ENCODE measurements around the gene PLXDC2.
"Not testable (repeated sequence)": the region's sequence is repeated elsewhere in the genome, so short reads cannot be mapped to it uniquely, and the experiment has no call there.

The PLXDC2 gene

DNA sequence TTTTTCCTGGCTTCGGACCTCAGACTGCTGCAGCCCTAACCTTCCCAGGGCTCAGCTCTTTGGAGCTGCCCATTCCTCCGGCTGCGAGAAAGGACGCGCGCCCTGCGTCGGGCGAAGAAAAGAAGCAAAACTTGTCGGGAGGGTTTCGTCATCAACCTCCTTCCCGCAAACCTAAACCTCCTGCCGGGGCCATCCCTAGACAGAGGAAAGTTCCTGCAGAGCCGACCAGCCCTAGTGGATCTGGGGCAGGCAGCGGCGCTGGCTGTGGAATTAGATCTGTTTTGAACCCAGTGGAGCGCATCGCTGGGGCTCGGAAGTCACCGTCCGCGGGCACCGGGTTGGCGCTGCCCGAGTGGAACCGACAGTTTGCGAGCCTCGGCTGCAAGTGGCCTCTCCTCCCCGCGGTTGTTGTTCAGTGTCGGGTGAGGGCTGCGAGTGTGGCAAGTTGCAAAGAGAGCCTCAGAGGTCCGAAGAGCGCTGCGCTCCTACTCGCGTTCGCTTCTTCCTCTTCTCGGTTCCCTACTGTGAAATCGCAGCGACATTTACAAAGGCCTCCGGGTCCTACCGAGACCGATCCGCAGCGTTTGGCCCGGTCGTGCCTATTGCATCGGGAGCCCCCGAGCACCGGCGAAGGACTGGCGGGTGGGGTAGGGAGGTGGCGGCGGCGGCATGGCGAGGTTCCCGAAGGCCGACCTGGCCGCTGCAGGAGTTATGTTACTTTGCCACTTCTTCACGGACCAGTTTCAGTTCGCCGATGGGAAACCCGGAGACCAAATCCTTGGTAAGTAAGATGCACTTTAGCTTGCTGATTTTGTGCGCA, at the start of gene PLXDC2:
Gene PLXDC2, plus strand, starts transcription at position 22 of the 820 bp plus-strand sequence.
- DNase-seq: peak; percentile 27 to 66

- peak in 1 of 2 experiments; percentile 3 for DNase-seq
Observed at GRCh38 chr10:19767876-19768275, 48.4 kb upstream of the PLXDC2 start.

- DNase-seq: not testable (repeated sequence)
Observed at GRCh38 chr10:19769826-19770225, 46.4 kb upstream of the PLXDC2 start.

DNA sequence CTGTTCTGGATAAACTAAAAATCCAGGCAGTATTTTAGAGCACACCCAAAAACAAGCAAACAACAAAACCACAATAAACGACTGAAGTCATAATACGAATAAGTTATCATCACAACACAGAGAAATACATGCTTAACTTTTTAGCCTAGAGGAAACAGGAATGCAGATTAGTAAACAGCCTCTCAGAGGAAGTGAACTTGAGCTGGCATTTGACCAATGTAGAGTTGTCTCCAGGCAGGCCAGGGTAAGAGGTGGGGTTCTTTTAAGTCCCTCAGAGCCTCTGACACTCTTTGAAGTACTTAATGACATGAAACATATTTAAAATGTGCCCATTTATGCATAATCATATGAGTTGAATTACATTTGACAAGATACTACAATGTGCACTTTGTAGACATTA, 43.3 kb upstream of the PLXDC2 start:
- no peak for DNase-seq

DNA sequence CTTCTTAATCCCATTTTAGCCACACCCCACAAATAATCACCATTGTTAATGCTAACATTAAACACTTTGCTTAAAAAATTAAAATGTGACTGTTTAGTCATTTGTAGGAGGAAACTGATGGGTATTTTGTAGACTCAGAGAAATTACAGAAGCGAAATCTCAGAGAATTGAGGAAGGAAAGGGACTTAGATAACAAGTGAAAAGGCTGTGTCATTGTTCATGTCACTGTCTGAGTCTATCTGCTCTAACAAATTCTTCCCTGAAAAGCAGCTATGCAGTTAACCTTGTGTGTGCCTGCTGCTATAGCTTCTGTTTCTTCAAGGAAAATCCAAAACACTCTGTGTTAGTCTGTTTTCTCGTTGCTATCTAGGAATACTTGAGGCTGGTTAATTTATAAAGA, 40.9 kb upstream of the PLXDC2 start:
- no peak for DNase-seq

GRCh38 chr10:19777806-19778205, 38.4 kb upstream of the PLXDC2 start:
- no peak for DNase-seq

- no peak for DNase-seq
Observed at GRCh38 chr10:19778996-19779395, 37.2 kb upstream of the PLXDC2 start.

- DNase-seq: no peak
Observed at GRCh38 chr10:19782430-19783089, 33.7 kb upstream of the PLXDC2 start.

GRCh38 chr10:19783721-19784120, 32.5 kb upstream of the PLXDC2 start:
- DNase-seq: no peak

GRCh38 chr10:19785366-19785765, 30.9 kb upstream of the PLXDC2 start:
- no peak for DNase-seq

DNA sequence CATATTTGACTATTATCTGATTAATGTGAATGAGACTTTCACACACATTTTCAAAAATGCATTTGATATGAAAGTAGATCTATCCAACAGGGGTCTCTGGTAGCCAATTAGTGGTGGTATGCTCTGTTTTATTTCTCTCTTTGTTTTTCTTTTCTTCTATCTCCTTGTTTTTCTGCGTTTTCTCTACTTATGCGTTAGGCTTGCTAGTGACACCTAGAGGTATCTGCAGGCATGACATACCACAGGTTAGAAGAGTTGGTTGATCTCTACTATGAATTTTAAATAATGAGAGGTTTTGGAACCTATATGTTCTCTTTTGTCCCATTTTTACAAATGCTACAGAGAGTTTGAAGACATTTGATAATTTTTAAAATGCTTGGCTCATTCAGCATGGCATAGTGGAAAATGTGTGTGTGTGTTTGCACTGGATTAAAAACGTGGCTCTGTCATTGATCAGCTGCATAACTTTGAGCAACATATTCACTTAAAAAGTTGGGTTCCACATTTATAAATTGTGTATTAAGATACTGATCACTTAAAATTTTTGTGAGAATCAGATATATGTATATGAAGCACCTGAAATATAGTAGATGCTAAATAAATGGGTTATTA, 28.1 kb upstream of the PLXDC2 start:
- peak in 1 of 2 experiments; percentile 56 for DNase-seq

DNA sequence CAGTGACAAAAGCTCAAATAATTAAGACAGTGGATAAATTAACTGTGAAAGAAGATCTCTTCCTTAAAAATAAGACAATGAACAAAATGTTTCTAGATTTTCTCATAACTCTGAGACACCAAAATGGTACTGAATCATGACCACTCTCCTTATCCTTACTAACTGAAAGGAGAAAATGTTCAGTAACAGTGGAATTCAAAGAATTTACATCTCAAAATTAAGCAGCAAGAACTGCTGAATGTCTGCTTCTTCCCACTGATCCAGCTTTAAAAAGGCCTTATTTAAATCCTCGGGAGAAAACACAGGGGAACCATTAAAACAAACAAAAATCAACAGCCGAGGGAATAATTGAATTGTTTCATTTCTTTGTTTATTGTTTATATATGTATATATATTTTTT, 27.3 kb upstream of the PLXDC2 start:
- no peak for DNase-seq

DNA sequence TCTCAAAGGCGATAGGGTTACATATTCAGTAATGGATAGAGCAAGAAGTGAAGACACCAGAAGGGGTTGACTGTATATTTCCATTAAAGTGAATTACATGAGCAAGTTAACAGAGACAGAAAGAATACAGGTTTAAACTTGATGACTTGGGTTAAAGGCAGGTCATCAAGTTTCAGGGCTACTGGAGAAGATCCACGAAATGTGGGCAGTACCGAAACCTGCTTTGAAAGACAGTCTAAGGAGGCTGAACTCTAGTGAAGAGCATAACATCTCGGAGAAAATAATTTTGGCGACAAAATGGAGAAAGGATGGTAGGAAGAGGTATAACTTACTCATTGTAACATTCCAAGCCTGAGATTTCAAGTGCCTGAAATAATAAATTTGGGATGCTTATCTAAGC, 26.6 kb upstream of the PLXDC2 start:
- no peak for DNase-seq

DNA sequence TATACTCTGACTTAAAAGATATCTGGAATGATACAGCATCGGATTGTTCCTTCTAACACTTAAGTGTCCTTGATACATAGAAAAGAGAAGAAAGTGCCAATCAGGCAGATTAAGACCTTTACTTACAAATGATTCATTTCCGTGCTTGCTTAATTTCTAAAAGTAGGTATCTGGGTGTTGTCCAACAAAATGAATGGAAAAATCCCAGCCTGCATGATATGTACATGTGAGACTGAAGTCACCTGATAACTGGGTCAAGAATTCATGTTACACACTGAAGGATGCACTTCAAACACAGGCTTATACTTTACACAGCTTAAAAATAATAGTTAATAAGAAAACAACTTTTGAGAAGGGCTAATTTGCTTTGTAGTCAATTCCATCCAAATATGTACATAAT, 25.2 kb upstream of the PLXDC2 start:
- no peak for DNase-seq

- DNase-seq: no peak
Observed at GRCh38 chr10:19795684-19796083, 20.5 kb upstream of the PLXDC2 start.

- no peak for DNase-seq
Observed at GRCh38 chr10:19800161-19800560, 16.1 kb upstream of the PLXDC2 start.

DNA sequence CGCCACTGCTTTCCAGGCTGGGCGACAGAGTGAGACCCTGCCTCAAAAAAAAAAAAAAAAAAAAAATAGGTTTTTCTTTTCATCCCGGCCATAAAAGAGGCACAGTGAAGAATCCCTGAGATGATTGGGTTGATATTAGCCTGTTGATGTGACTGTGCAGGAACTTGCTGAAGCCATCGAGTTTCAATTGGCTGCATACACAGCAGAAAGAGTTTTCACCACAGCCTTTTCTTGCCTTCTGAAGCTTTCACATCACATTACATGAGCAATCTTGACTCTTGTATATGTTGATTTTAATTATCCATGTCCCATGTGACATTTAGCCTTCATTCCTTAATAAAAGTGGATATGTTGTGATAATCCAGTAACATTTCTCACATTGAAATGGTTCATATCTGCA, 14.9 kb upstream of the PLXDC2 start:
- DNase-seq: no peak

GRCh38 chr10:19803676-19804075, 12.6 kb upstream of the PLXDC2 start:
- no peak for DNase-seq

DNA sequence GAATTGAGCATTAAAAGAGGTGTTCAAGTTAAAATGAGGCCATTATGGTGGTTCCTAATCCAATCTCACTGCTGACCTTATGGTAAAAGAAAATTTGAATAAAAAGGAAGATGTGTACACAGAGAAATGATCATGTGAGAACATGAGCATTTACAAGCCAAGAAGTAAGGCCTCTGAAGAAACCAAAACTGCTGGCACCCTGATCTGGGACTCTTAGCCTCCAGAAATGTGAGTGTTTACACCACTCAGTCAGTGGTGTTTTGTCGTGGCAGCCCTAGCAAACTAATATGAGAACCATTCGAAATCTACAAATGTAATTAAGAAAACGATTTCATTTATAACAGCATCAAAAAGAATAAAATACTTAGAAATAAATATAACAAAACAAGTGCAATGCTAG, 6.8 kb upstream of the PLXDC2 start:
- no peak for DNase-seq

- DNase-seq: peak; percentile 44 to 64
Observed at GRCh38 chr10:19811540-19811939, 4.7 kb upstream of the PLXDC2 start.

DNA sequence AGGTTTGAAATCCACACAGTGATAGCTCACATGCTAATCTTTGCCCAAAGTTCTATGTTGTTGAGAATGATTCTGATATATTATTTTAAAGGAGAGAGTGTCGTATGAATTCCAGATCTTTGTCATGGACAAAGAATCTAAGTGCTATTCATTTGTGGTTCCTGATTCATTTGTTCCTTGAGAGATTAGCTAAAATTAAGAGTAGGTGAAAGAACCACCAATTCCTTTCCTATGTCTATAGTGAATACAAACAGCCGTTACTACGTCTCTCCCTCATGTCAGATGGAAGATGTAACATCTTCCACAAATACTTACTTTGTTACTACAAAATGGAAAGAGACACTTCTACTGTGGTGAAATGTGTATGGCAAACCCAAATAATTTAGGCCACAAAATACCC, 3.3 kb upstream of the PLXDC2 start:
- DNase-seq: no peak

GRCh38 chr10:19815036-19815730, 1.0 kb upstream of the PLXDC2 start:
- peak in 1 of 2 experiments; percentile 53 for DNase-seq

GRCh38 chr10:19815731-19816410, 361 bp upstream of the PLXDC2 start:
- DNase-seq: peak; percentile 28 to 68
